ENCODE results near the gene AGAP5. TPM values are rescaled to one million over a fixed set of nuclear protein-coding genes. Genes with fewer than 3 reads are reported as not detected.

AGAP5 gene
- total and polyA plus RNA-seq, 4 experiments from 2014 or later: 0.15 to 15.3 (median 13.6) TPM; not detected in 1

GRCh38 chr10:73627300-73627699 lies 70.6 kb downstream of the AGAP5 start:
- CTCF ChIA-PET (ENCODE audit: partially characterized antibody): interaction anchor here (0.7 to 0.8 kb wide), 2 partner anchors 15 to 17 kb away, joined by 3 read pairs; no protein-coding TSS in a partner anchor
- DNase-seq: no peak
- intact Hi-C loops (cut with micrococcal nuclease): loop anchor here (2.0 to 10.0 kb wide), 5 partner anchors 100 to 1200 kb away; partner anchors contain the start of genes ANXA7, DNAJC9, KAT6B and P4HA1

DNA sequence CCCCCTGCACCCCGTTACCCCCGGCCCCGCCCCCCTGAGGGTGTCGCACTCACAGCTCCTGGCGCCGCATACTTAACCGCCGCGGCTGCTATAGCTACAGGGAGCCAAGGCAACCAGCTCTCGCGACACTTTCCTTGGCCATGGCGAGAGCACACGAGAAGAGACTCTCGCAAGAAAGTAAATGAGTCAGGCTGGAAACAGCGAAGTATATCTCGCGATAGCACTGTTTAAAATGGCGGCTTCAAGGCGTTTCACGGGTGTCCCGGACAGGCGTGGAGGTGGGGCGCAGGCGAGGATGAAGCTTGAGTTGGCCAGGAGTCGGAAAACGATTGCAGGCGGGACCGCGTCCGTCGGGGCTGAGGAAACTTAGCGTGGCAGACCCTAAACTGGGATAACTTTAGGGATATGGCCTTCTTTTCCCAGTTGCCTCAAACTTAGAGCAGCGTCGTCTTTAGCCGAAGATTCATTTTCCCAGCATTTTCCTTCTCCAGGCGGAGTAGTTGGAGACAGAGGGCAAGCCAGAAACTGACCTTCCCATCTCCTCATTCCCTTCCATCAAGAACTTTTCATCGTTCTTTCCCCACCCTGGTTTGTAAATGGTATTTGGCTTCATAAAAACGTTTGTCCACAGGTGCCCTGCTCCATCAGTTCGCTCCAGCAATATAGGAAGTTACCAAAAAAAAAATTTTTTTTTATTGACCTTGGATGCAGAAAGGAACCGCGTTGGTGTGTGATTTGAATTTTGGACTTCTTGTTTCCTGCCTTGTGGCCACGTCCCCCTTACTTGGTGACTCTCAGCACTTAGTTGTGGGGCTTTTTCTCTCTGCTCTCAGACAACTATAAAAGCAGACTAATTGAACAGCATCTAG lies 71.8 kb downstream of the AGAP5 start:
- H3K27ac ChIP-seq (ENCODE audit: low read depth, low read length): peak overlapping the region; percentile 76
- intact Hi-C loops (cut with micrococcal nuclease): loop anchor here (1.0 to 10.0 kb wide), 8 partner anchors 18 to 1201 kb away; partner anchors contain the start of genes ANXA7, DNAJC9, KAT6B and P4HA1
- CTCF ChIA-PET (ENCODE audit: partially characterized antibody): interaction anchor here (0.7 to 2.8 kb wide), 3 partner anchors 18 to 97 kb away, joined by 3 to 7 read pairs (median 6); no protein-coding TSS in a partner anchor

More at GRCh38 chr10:73627300-73627699, 70.6 kb downstream of the AGAP5 start:
- H3K4me3 ChIP-seq (ENCODE audit: low read length in 2 of 2): no peak overlapping the region
- Mint-ChIP-seq H3K36me3 (no peaks in the 10 kb centered on the region), H3K4me1 (peaks cover 5 to 26% (median 16%) of the 10 kb centered on the region in 4 donors), H3K27ac (peak overlapping the region in 5 of 7 donors; percentile 0 to 100 (median 60)), H3K27me3 (no peaks in the 10 kb centered on the region), H3K4me3 (peak overlapping the region in 7 of 8 donors; percentile 9 to 63 (median 40)), H3K9me3 (no peaks in the 10 kb centered on the region)
- H3K27ac ChIP-seq (ENCODE audit: low read depth, low read length): no peak overlapping the region
- peaks cover 16% of the 10 kb centered on the region for H3K4me1 ChIP-seq (ENCODE audit: insufficient read depth, low read length)
- H3K36me3 ChIP-seq (ENCODE audit: insufficient read depth, low read length): no peaks in the 10 kb centered on the region
- POLR2A ChIA-PET (ENCODE audit: partially characterized antibody): interaction anchor here (0.6 to 1.2 kb wide), 4 partner anchors 8 to 214 kb away, joined by 3 to 5 read pairs (median 4); no protein-coding TSS in a partner anchor
- no peaks in the 10 kb centered on the region for H3K9me3 ChIP-seq (ENCODE audit: control insufficient read depth in 1 of 2, low read length in 2 of 2)
- H3K27me3 ChIP-seq (ENCODE audit: insufficient read depth, low read length): no peaks in the 10 kb centered on the region

DNA sequence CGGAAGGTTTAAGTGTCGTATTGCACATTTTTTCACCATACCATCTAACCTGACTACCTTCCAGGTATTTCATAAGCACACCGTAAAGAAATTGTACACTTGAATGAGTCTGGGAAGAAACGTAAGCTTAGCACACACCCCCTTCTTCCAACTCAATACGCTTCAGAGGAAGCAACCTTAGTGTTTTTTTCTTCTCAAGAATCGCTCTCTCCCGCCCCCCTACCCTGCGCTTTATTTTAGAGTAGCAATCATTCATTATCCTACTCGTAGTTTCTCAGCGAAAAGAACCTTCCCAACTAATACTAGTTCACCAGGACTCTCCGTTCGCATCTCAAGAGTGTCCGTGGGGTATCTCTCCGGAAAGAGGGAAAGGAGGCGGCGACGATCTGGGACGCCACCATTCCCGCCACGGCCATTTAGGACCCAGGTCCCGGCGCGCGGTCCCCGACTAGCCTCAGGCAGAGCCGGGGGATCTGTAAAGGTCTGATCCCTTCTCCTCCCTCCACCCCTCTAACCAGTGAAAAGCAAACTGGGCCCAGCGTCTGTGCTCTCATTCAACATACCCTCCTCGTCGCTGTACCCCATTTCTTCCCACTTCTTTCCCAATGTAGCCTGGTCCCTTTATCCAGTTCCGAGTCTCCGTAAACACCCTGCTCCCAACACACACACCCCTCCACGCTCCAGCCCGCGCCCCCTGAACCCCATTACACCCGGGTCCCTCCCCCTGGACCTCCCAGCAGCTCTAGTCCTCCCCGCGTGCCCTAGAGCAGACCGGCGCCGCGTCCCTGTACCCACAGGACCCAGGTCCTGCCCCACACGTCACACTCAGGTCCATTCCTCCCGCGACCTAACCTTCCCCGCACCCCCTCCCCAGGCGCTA lies 72.7 kb downstream of the AGAP5 start:
- Histone ChIP-seq H3K4me1 (ENCODE audit: insufficient read depth, low read length) (peaks cover 16% of the 10 kb centered on the region), H3K4me3 (ENCODE audit: low read length in 2 of 2) (peak overlapping the region; percentile 74 to 95), H3K27ac (ENCODE audit: low read depth, low read length) (peak overlapping the region; percentile 76), H3K27me3 (ENCODE audit: insufficient read depth, low read length) (no peaks in the 10 kb centered on the region), H3K36me3 (ENCODE audit: insufficient read depth, low read length) (no peaks in the 10 kb centered on the region), H3K9me3 (ENCODE audit: control insufficient read depth in 1 of 2, low read length in 2 of 2) (no peaks in the 10 kb centered on the region)
- Mint-ChIP-seq H3K9me3 (no peaks in the 10 kb centered on the region), H3K4me3 (peak overlapping the region; percentile 90 to 99 (median 96)), H3K27me3 (no peaks in the 10 kb centered on the region), H3K36me3 (no peaks in the 10 kb centered on the region), H3K4me1 (peaks cover 5 to 26% (median 16%) of the 10 kb centered on the region in 4 donors), H3K27ac (peak overlapping the region; percentile 82 to 100 (median 98))
- intact Hi-C loops (cut with micrococcal nuclease): loop anchor here (1.0 to 10.0 kb wide), 6 partner anchors 19 to 1202 kb away; partner anchors contain the start of genes ANXA7, KAT6B, P4HA1 and PPP3CB
- ChIA-PET POLR2A (ENCODE audit: partially characterized antibody) (interaction anchor here (0.6 to 2.1 kb wide), 13 partner anchors 9 to 267 kb away, joined by 3 to 26 read pairs (median 5); partner anchors contain the start of genes ANXA7, CFAP70, PPP3CB and USP54), CTCF (ENCODE audit: partially characterized antibody) (interaction anchor here (0.7 to 2.8 kb wide), 4 partner anchors 19 to 96 kb away, joined by 3 to 7 read pairs (median 4); no protein-coding TSS in a partner anchor)
- peak in 2 of 5 donors; percentile 10 to 21 for DNase-seq

More for the DNA sequence above, 71.8 kb downstream of the AGAP5 start:
- Mint-ChIP-seq H3K4me3 (peak overlapping the region; percentile 90 to 99 (median 96)), H3K27me3 (no peaks in the 10 kb centered on the region), H3K36me3 (no peaks in the 10 kb centered on the region), H3K27ac (peak overlapping the region; percentile 82 to 100 (median 98)), H3K9me3 (no peaks in the 10 kb centered on the region), H3K4me1 (peaks cover 5 to 26% (median 16%) of the 10 kb centered on the region in 4 donors)
- Histone ChIP-seq H3K4me3 (ENCODE audit: low read length in 2 of 2) (peak overlapping the region; percentile 74 to 95), H3K9me3 (ENCODE audit: control insufficient read depth in 1 of 2, low read length in 2 of 2) (no peaks in the 10 kb centered on the region), H3K27me3 (ENCODE audit: insufficient read depth, low read length) (no peaks in the 10 kb centered on the region), H3K36me3 (ENCODE audit: insufficient read depth, low read length) (no peaks in the 10 kb centered on the region), H3K4me1 (ENCODE audit: insufficient read depth, low read length) (peaks cover 16% of the 10 kb centered on the region)
- DNase-seq: peak; percentile 92 to 97 (median 94)
- POLR2A ChIA-PET (ENCODE audit: partially characterized antibody): interaction anchor here (0.5 to 2.1 kb wide), 15 partner anchors 10 to 1470 kb away, joined by 3 to 26 read pairs (median 5); partner anchors contain the start of genes ANXA7, CFAP70, PPP3CB and USP54

Other genes starting within 250 kb of the AGAP5 start
- 10 to 100 TPM; 47.4 to 48.1 TPM for gene PPP3CB, start 202.1 kb downstream of the AGAP5 start, total RNA-seq
- 1 to 10 TPM; 8.9 to 9.6 TPM for gene PPP3CB, start 202.1 kb downstream of the AGAP5 start, polyA plus RNA-seq
- gene USP54, start 106.8 kb downstream of the AGAP5 start, total RNA-seq: 1 to 10 TPM; 7.4 to 7.6 TPM
- gene USP54, start 106.8 kb downstream of the AGAP5 start, polyA plus RNA-seq: 1 to 10 TPM in 1 of 2 donors, under 1 TPM in 1; 0.04 to 1.4 TPM
- not detected for gene MYOZ1, start 56.6 kb downstream of the AGAP5 start, total RNA-seq
- gene MYOZ1, start 56.6 kb downstream of the AGAP5 start, polyA plus RNA-seq: not detected
- gene SYNPO2L, start 42.1 kb downstream of the AGAP5 start, total RNA-seq: not detected
- not detected for gene SYNPO2L, start 42.1 kb downstream of the AGAP5 start, polyA plus RNA-seq
- 100 to 1,000 TPM; 126 to 127 TPM for gene SEC24C, start 46.3 kb upstream of the AGAP5 start, total RNA-seq
- gene SEC24C, start 46.3 kb upstream of the AGAP5 start, polyA plus RNA-seq: 10 to 100 TPM; 32.5 to 68.6 TPM
- 10 to 100 TPM; 21.8 to 24.0 TPM for gene CHCHD1, start 83.9 kb upstream of the AGAP5 start, total RNA-seq
- gene CHCHD1, start 83.9 kb upstream of the AGAP5 start, polyA plus RNA-seq: 10 to 100 TPM; 33.1 to 56.0 TPM
- gene ZSWIM8, start 87.5 kb upstream of the AGAP5 start, total RNA-seq: 100 to 1,000 TPM in 1 of 2 experiments, 10 to 100 TPM in 1; 93.3 to 100 TPM
- 10 to 100 TPM in 1 of 2 donors, 1 to 10 TPM in 1; 4.5 to 24.6 TPM for gene ZSWIM8, start 87.5 kb upstream of the AGAP5 start, polyA plus RNA-seq
- 10 to 100 TPM; 84.8 to 87.7 TPM for gene NDST2, start 113.5 kb upstream of the AGAP5 start, total RNA-seq
- 10 to 100 TPM; 14.4 to 33.7 TPM for gene NDST2, start 113.5 kb upstream of the AGAP5 start, polyA plus RNA-seq
- gene CAMK2G, start 176.4 kb upstream of the AGAP5 start, total RNA-seq: 10 to 100 TPM; 64.3 to 70.4 TPM
- gene CAMK2G, start 176.4 kb upstream of the AGAP5 start, polyA plus RNA-seq: 1 to 10 TPM; 3.8 to 7.8 TPM
- gene PLAU, start 213.0 kb upstream of the AGAP5 start, total RNA-seq: under 1 TPM; 0.64 to 0.91 TPM
- gene PLAU, start 213.0 kb upstream of the AGAP5 start, polyA plus RNA-seq: not detected

All from CD4-positive, alpha-beta memory T cell (primary cell).